ENCODE results near the gene KRTAP10-2.
"Not testable (repeated sequence)": the region's sequence is repeated elsewhere in the genome, so short reads cannot be mapped to it uniquely, and the experiment has no call there.

Gene KRTAP10-2

DNA sequence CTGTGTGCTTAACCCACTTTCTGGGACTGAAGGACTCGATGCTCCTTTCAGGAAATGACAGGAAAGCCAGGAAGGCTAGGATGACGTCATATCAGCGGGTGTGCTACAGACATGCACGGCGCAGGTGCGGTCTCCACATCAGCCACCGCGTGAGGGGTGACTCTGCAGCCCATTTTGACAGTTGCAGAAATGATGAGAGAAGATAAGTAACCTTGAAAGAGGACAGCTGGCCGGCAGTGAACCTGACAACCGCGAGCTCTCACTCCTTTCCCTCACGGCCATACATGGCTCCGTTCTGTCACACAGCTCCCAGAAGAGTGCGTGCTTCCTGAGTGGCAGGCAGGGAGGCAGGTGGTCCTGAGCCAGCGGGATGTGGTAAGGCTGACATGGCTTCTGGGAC lies 30.8 kb upstream of the KRTAP10-2 start:
- DNase-seq: no peak

DNA sequence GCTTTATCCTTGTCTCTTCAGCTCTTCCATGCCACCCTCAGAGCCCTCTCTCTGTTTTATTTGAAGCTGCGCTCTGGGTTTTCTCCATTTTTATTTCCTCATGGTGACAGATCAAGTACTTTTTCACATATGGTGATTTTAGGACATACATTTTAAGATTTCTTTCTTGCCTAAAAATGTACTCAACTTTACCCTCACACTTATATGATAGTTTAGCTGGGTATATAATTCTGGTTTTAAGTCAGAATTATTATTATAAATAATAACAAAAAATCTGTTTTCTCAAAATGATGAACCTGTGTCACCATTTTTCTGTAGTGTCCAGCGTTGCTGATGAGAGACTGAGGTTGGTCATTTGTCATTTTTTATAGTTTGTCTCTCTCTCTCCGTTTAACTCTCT lies 29.9 kb upstream of the KRTAP10-2 start:
- DNase-seq: no peak

DNA sequence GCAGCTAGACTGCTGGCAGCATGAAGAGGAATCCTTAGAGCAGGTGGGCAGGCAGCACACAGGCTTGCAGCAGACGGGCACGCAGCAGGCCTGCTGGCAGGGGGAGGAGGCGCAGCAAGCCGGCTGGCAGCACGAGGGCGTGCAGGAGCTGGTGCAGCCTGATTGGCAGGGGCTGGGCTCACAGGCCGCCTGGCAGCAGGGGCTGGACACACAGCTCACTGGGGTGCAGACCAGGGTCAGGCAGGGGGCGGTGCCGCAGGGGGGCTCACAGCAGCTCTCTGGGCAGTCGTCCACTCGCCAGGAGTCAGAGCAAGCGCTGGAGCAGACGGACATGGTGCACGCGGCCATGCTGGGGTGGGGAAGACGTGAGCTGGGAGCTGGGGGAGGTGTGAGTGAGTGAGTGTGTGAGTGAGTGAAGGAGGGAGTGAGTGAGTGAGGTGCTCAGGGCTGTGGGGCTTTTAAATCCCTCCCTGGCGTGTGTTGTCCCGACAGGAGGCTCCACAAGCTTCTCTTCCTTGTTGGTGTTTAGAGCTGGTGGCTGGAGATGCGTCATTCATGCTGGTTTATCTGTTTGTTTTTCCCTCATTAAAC lies 29.0 kb upstream of the KRTAP10-2 start, which contains the start of gene KRTAP10-5:
KRTAP10-5 (minus strand) TSS at position 374 of the 591 bp plus-strand sequence; CDS start at position 348, 26 bp downstream.
- DNase-seq: not testable (repeated sequence)

DNA sequence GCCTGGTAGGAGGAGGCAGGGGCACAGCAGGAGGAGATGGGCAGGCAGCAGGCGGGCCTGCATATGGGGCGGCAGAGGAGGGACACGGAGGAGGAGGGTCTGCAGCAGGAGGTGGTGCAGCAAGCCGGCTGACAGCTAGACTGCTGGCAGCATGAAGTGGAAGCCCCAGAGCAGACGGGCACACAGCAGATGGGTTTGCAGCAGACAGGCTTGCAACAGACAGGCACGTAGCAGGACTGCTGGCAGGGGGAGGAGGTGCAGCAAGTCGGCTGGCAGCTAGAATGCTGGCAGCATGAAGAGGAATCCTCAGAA lies 28.5 kb upstream of the KRTAP10-2 start:
- DNase-seq: no peak

DNA sequence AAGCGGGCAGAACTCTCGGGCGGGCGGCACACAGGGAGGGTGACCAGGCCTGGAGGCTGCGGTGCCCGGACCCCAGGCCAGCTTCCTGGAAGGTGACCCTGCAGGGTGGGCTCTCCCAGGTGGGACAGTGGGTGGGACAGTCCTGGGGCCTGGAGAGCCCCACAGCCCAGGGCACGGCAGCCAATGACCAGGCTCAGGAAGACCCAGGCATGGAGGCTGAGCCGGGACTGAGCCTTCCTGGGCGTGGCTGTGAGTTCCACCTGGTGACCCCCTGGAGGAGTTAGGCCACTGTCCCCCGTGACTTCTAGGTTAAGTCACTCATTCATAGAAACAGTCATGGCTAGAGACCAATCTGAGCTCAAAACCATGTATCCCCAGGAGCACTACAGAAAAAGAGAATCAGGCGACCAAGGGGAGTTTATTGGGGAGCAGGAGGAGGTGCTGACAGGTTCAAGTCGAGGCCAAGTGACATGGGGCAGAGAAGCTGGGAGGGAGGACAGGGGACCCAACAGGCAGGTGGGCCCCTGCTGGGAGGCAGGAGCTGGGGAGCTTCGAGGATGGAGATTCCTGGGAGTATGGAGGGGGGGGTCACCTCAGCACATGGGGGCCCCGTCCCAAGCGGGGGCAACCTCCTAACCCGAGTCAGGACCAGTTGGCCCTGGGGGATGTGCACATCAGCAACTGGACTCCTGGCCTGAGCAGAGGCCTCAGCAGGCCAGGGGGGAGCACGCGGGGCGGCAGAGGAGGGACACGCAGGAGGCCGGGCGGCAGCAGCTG lies 27.9 kb upstream of the KRTAP10-2 start:
- no peak for DNase-seq

DNA sequence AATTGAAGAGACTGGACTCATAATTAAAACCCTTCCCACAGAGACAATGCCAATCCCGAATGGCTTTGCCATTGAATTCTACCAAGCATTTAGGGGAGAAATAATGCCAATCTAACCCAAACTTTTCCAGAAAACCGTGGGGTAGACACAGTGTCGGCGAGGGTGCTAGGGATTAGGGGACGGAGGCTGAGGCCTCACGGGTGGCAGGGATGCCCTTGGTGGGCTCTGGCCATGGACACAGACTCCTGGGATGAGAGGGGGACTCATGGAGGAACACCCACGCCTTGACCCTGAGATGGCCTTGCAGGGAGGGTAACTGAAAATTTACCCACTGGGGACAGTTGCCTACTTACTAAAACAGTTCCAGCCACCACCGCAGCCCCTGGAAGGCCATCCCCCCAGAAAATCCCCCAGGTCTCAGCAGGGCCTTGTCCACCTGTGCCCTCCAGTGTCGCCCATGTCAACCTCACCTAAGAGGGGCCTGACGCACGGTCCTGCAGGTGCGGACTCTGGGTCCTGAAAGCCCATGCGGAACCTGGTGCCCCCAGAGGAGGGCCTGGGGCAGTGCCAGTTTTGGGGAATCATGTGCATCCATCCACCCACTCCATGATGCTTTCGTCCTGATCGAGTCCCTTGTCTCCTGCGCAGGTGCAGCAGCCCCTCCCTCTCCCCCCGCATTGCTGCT lies 27.2 kb upstream of the KRTAP10-2 start:
- no peak for DNase-seq

DNA sequence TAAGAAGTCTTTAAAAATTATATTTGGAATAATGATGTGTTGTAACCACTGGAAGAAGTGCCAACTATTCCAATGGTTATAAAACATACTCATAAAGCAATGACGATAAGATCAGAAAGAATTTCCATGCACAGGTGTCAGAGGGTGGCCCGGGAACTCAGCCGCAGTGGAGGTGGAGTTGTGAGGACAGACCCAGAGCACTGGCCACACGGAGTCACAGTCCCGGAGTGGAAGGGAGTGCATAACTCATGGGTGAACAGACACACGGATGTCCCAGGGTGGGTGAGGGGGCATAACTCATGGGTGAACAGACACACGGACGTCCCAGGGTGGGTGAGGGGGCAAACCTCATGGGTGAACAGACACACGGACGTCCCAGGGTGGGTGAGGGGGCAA lies 24.7 kb upstream of the KRTAP10-2 start:
- DNase-seq: no peak

DNA sequence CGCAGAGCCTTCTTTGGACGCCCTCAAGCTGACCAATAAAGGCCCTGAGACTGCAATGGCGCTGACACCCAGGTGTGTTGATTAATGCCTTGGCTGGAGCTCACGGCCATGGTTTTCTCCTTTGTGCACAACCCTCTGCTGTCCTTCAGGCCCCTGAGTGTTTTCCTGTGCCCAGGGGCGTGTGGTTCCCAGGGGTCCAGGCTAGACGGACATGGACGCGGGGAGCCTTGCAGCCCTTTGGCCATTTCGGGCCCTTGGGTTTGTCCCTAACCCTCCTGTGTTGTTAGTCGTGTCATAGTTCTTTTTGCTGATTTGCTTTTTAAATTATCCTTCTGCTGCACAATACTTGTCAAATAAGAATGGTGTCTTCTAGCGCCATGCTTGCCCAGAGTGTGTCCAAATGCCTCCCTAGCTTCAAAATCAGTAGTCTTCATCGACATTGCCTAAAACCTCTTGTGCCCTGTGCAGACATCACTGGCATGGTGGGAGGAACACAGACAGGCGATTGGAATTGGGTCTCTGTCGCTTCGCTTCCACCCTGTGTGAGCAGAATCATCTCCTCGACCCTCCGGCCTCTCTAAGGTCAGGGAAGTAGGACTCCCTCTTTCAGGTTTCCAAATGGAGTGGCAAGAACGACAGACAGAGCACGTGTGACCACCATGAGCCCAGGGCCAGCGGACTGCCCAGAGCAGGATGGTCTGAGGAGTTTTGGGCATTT lies 24.2 kb upstream of the KRTAP10-2 start:
- no peak for DNase-seq

DNA sequence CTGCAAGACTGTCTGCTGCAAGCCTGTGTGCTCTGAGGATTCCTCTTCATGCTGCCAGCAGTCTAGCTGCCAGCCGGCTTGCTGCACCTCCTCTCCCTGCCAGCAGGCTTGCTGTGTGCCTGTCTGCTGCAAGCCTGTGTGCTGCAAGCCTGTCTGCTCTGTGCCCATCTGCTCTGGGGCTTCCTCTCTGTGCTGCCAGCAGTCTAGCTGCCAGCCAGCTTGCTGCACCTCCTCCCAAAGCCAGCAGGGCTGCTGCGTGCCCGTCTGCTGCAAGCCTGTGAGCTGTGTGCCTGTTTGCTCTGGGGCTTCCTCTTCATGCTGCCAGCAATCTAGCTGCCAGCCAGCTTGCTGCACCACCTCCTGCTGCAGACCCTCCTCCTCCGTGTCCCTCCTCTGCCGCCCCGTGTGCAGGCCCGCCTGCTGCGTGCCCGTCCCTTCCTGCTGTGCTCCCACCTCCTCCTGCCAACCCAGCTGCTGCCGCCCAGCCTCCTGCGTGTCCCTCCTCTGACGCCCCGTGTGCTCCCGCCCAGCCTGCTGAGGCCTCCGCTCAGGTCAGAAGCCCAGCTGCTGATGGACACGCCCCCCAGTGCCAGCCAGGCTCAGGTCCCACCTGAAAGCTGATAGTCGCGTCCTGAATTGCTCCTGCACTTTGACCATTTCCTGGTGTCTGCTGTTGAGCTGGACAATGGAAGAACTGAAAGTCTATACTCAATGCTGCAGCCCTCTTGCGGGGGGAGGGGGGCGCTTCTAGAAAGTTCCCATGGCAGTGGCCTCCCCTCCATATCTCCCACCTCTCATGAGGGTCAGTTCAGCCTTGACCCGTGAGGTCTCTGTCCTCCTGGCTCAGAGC lies 23.4 kb upstream of the KRTAP10-2 start:
- no peak for DNase-seq

DNA sequence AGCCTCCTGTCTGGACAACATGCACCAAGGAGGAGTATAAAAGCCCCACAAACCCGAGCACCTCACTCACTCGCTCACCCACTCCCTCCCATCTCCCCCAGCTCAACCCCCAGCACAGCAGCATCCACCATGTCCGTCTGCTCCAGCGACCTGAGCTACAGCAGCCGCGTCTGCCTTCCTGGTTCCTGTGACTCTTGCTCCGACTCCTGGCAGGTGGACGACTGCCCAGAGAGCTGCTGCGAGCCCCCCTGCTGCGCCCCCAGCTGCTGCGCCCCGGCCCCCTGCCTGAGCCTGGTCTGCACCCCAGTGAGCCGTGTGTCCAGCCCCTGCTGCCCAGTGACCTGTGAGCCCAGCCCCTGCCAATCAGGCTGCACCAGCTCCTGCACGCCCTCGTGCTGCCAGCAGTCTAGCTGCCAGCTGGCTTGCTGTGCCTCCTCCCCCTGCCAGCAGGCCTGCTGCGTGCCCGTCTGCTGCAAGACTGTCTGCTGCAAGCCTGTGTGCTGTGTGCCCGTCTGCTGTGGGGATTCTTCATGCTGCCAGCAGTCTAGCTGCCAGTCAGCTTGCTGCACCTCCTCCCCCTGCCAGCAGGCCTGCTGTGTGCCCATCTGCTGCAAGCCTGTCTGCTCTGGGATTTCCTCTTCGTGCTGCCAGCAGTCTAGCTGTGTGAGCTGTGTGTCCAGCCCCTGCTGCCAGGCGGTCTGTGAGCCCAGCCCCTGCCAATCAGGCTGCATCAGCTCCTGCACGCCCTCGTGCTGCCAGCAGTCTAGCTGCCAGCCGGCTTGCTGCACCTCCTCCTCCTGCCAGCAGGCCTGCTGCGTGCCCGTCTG lies 22.5 kb upstream of the KRTAP10-2 start, which contains the start of gene KRTAP10-4:
KRTAP10-4 (plus strand) TSS at position 100 of the 827 bp plus-strand sequence; CDS start at position 130, 30 bp downstream.
- DNase-seq: not testable (repeated sequence)

DNA sequence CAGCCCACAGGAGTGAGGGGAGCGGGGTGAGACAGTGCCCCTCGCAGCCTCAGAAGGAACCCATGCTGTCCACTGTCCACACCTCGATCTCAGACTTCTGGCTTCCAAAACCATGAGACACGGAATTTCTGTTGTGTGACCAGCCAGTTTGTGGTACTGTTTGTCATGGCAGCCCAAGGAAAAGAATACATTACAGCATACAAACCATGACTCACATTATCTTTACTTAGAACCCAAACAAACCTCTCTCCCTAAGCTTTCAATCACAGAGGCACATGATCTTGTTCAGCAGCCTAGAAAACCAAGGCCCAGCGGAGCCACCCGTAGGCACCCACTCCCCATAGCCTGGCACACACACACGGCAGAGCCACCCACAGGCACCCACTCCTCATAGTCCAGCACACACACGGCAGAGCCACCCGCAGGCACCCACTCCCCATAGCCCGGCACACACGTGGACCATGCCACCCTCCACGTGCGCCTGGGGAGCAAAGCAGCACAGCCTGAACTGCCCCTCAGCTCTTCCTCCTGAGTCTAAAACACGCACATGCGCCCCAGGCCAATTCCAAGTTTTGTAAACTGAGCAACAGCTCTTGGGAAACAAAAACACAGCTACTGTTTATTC lies 21.8 kb upstream of the KRTAP10-2 start:
- DNase-seq: no peak

DNA sequence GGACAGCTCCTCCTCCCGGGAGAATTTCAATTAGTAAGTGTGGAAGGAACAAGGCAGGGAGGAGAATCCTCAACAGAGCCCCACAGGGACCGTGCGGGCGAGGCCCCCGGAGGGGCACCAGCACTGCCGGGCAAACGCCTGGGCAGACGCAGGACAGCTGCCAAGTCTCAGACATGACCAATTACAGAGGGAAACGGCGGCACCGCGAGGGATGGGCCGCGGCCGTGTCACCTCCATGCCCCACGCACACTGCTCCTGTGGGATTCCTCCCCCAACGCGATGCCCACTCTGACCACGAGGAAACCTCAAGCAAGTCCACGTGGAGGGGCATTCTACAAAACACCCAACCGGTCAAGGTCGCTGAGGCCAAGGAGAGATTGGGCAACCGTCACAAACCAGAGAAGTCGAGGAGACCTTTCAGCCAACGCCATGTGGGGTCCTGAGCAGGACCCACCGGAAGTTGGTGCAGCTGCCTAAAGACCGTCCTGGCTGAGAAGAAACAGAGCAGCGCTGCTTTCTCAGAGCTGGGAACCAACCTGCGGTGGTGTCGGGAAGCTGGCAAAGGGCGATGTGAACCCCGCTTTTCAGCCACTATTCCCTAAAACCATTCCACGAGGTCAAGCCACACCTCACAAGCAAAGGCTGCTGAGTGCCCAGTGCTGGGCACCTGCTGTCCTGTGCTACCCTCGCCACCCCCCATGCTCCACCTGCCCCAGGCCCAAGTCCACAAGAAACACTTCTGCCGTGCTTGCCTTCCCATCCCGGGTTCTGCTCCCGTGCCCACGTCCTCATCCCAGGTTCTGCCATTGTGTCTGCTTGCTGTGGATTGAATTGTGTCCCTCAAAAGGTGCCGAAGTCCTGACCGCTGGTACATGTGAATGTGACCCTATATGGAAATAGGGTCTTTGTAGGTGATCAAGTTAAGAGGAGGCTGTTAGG lies 20.8 kb upstream of the KRTAP10-2 start:
- DNase-seq: no peak

DNA sequence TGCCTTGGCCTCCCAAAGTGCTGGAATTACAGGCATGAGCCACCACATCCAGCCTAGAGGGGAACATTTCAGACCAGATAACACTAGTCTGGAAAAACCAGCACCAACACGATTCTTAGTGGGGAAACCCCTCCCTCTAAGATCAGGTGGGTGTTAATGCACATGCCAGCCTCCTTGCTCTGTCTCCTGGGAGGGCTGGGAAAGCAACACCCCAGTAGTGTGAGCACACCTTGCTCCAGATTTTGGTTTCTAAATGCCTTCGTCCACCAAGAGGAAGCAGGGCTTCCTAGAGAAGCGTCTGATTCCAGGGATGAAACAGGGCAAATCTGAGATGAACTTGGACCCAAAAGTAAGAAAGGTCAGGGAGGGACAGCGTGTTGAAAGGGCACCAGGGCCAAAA lies 20.0 kb upstream of the KRTAP10-2 start:
- DNase-seq: no peak

DNA sequence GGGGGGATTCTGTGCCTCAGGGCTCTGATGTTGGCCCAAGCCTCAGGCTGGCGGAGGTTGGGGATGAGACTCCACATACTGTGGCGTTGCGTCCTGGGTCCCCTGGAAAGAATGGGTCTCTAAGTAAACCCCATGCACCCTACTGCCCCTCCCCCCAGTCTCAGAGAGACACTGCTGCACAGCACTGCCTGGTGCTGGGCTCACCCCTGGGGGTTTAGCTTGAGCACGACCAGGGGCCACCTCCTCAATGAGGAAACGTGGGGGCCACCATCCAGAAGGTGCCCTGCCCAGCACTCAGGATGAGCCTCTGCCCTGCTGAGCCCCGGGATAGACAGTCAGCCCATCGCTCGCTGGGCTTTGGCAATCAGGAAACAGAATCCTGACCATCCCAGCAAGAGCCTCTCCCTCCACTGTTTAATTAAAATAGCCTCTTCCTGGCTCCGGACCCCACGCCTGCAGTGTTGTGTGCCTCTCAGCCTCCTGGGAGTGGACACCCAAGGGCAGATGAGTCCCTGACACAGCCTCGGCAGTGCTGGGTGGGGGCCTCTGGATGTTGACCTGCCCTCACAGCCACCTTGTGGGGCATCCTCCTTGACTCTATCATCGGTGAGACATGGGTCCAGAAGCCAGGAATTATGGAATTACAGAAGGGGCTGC lies 18.7 kb upstream of the KRTAP10-2 start:
- no peak for DNase-seq

DNA sequence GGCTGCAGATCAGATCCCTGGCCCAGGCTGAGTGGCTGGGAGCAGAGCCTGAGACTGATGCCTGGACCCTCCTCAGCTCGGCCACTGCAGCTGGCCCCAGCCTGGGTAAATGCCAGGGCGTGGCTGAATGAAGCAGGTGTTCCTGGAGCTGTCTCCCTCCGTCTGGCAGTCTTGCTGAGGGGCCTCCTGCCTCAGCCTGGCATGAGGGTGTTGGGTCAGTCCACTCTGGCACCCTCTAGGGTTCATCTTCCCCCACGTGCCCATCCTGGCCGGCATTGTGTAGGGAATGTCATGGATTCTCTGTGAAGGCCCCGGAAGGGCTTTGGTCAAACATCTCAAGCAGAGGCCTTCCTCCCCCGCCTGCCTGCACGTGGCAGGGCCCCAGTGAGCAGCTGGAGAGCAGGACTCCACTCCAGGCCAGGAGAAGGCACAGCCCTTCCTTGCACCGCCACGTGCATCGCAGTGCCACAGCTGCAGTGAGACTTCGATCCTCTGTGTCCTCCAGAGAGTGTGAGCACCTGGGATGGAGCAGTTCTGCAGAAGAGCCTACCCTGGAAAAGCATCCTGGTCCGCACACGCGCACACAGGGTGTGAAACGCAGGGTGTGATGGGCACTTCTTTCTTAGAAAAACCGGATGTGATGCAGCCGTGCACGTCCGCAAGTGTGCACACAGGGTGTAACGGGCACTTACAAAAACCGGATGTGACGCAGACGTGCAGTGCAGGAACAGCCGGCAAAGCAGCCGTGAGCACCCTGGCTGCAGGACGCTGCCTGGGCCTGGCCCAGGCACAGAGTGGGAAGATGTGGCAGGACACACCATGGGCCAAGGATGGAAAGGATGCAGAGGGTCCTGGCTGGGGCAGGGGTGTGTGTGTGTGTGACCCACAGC lies 17.6 kb upstream of the KRTAP10-2 start:
- DNase-seq: no peak

DNA sequence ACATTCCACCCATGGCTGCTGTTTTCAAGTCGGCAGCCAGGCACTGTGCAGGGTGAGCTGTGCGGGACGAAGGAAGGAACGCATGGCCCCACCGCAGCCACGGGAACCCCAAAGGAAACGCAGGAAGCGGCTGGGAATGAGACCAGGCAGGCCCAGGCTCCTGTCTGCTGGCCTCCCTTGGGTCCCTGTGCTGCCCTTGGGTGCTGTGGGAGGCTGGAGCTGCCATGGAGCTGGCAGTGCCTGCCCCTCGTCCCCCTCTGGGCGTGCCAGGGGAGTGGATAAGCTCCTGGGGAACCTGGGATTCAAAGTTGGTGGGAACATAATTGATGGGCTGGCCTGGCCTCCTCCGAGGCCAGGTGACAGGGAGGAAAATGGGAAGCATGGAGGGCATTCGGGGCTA lies 17.0 kb upstream of the KRTAP10-2 start:
- no peak for DNase-seq

DNA sequence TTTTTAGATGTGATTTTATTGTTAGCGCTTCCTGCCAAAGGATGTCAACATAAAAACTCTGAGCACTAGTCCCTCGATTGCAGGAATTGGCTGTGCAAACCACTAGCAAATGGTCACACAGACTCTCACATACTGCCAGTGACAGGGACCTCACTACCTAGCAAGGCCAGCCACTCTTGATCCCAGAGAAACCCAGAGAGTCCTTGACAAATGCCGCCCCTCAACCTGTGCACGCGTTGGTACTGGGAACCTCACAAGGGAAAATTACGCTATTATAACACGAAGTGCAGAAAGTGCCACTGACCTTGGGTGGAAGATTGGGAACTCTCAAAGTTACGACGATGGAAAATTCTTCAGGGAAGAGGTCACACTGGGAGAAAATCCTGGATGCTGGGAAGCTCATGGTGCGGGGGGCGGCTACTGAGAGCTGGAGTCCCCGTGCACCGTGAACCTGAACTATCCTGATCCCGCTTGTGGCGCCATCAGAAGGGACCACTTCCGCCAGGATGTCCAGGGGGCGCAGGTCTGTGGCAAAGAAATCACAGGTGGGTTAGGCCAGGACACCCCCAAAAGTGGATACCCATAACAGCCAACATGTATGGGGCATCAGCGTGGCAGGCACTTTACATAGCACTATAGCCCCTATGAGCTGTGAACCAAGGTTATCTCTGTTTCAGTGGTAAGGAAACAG lies 16.3 kb upstream of the KRTAP10-2 start:
- no peak for DNase-seq

DNA sequence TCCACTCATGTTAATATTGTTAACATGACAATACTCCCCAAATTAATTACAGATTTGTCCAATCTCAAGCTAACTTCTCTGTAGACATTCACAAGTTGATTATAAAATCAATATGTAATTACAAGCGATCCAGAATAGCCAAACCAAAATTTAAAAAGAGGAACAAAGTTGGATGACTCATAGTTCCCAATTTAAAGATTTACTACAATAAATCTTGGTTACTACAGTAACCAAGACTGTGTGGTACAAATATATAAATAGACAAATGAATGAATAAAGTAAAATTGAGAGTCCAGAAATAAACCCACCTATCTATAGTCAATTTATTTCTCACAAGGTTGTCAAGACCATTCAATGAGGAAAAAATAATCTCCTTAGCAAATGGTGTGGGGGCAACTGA lies 15.1 kb upstream of the KRTAP10-2 start:
- DNase-seq: no peak
